Measurements from ENCODE around the gene UBE2U. TPM values are rescaled to one million over a fixed set of nuclear protein-coding genes. Genes with fewer than 3 reads are reported as not detected.

Gene UBE2U
- total RNA-seq, 1 experiment from 2014 or later = not detected

DNA sequence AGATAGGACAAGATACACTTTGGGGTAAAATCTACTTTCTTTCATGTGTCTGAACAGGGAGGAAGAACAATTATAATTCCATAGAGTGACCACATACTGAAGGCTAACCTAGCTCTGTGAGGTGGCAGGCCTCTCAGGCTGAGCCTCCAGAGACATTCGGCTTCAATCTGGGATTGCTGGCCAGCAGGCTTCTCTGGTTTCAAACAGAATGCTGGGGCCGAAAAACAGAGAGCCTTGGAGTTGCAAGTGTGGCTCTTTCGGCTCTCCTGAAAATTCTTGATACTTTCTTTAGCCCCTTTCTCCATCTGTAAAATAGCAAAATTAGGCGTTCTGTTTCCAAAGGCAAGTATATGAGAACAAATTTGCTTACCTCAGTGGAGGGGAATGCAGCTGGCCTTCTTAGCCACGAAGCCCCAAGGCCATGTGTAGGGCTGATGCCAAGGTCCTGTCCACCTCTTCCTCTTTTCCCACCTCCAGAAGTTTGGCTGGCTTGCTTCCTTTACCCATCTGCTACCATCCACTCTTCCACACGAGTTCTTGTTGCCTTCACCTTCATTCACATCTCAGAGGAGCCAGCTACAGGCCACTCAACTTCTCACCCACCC, 30.0 kb upstream of the UBE2U start:
- peaks cover 34% of the 10 kb centered on the region for H3K36me3 Mint-ChIP-seq (ENCODE audit: insufficient read depth, unreplicated experiment)
- CTCF ChIA-PET = no interaction called here
- H3K27me3 Mint-ChIP-seq (ENCODE audit: unreplicated experiment) = no peaks in the 10 kb centered on the region
- intact Hi-C loops (cut with micrococcal nuclease; ENCODE audit: unreplicated experiment) = loop anchor here (5.0 kb wide), 1 partner anchor 69 kb away; no protein-coding TSS in a partner anchor
- DNase-seq = no peak
- TF ChIP-seq, protein P1, sequence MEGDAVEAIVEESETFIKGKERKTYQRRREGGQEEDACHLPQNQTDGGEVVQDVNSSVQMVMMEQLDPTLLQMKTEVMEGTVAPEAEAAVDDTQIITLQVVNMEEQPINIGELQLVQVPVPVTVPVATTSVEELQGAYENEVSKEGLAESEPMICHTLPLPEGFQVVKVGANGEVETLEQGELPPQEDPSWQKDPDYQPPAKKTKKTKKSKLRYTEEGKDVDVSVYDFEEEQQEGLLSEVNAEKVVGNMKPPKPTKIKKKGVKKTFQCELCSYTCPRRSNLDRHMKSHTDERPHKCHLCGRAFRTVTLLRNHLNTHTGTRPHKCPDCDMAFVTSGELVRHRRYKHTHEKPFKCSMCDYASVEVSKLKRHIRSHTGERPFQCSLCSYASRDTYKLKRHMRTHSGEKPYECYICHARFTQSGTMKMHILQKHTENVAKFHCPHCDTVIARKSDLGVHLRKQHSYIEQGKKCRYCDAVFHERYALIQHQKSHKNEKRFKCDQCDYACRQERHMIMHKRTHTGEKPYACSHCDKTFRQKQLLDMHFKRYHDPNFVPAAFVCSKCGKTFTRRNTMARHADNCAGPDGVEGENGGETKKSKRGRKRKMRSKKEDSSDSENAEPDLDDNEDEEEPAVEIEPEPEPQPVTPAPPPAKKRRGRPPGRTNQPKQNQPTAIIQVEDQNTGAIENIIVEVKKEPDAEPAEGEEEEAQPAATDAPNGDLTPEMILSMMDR (IDR thresholded peaks at IDR 0.05; ENCODE audit: unreplicated experiment) = no peak
- H3K27ac Mint-ChIP-seq (ENCODE audit: unreplicated experiment) = peak overlapping the region; percentile 58
- BruUV-seq (replicated peaks) = TSS peak; percentile 45
- peaks cover 7% of the 10 kb centered on the region for H3K9me3 Mint-ChIP-seq (ENCODE audit: low read depth, unreplicated experiment)
- peak overlapping the region; percentile 22 for H3K4me3 Mint-ChIP-seq (ENCODE audit: low read depth, unreplicated experiment)
- H3K4me1 Mint-ChIP-seq (ENCODE audit: low read depth, unreplicated experiment) = peaks cover 57% of the 10 kb centered on the region

DNA sequence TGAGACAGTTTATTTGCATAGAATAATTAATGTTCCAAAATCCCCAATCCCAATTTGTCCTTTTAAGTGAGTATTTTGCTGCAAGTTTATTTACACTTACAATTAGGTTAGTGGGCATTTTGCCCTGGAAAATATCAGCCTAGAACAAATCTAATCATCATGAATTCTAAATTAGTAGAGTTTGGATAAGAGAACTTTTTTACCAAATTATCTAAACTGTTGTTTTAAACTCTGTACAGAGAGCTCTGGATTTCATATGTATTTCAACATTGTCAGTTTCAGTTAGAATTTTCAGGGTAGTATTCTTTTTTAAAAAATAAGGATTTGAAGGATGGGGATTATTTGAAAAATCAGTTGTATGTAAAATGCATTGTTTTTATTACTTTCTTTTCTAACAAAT, 27.8 kb upstream of the UBE2U start:
- Mint-ChIP-seq H3K4me1 (ENCODE audit: low read depth, unreplicated experiment) (peaks cover 48% of the 10 kb centered on the region), H3K36me3 (ENCODE audit: insufficient read depth, unreplicated experiment) (peaks cover 32% of the 10 kb centered on the region), H3K4me3 (ENCODE audit: low read depth, unreplicated experiment) (no peak overlapping the region), H3K27ac (ENCODE audit: unreplicated experiment) (no peak overlapping the region), H3K27me3 (ENCODE audit: unreplicated experiment) (no peaks in the 10 kb centered on the region), H3K9me3 (ENCODE audit: low read depth, unreplicated experiment) (no peaks in the 10 kb centered on the region)
- intact Hi-C loops (cut with micrococcal nuclease; ENCODE audit: unreplicated experiment) = no loop called here
- no peak for DNase-seq
- BruUV-seq (replicated peaks) = no TSS peak
- CTCF ChIA-PET = no interaction called here
- TF ChIP-seq, protein P1 (IDR thresholded peaks at IDR 0.05; ENCODE audit: unreplicated experiment) = no peak

DNA sequence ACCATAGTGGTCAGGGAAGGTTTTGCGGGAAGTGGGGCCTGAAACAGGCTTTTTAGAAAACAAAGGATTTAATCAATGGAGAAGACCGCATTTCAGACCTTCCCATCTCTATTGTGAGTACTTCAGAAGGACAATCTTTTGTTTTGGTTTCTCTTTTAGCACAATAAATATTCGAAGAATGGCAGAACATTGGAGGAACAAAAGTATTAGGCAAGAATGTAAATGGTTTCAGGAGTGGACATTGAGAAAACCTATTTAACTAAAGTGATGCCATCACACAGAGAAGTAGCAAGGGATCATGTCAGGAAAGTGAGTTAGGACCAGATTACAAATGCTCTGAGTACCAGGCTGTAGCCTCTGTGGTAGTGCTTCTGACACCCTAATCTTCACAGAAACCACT, 26.8 kb upstream of the UBE2U start:
- H3K36me3 Mint-ChIP-seq (ENCODE audit: insufficient read depth, unreplicated experiment) = peaks cover 22% of the 10 kb centered on the region
- no peaks in the 10 kb centered on the region for H3K27me3 Mint-ChIP-seq (ENCODE audit: unreplicated experiment)
- intact Hi-C loops (cut with micrococcal nuclease; ENCODE audit: unreplicated experiment) = no loop called here
- H3K27ac Mint-ChIP-seq (ENCODE audit: unreplicated experiment) = no peak overlapping the region
- no peaks in the 10 kb centered on the region for H3K9me3 Mint-ChIP-seq (ENCODE audit: low read depth, unreplicated experiment)
- DNase-seq = no peak
- H3K4me1 Mint-ChIP-seq (ENCODE audit: low read depth, unreplicated experiment) = peaks cover 38% of the 10 kb centered on the region
- TF ChIP-seq, protein P1 (IDR thresholded peaks at IDR 0.05; ENCODE audit: unreplicated experiment) = no peak
- H3K4me3 Mint-ChIP-seq (ENCODE audit: low read depth, unreplicated experiment) = no peak overlapping the region
- CTCF ChIA-PET = no interaction called here
- BruUV-seq (replicated peaks) = no TSS peak

DNA sequence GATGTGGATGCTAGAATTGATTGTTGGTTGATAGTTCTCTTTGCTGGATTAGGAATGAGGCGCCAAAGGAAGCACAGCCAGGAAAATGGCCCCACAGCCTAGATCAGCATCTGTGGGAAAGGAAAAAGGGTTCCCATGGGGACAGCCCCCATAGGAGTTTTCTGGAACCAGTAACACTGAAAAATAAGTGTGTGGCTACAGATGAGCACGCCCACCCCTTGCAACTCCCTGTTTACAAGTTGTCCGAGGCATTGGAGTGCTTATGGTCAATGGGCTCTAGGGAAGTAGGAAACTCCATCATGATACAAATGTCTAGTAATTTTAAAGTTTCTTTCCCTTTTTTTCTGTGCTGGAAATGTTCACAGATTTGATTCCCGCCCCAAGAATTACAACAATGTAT, 23.8 kb upstream of the UBE2U start:
- Mint-ChIP-seq H3K27me3 (ENCODE audit: unreplicated experiment) (no peaks in the 10 kb centered on the region), H3K9me3 (ENCODE audit: low read depth, unreplicated experiment) (no peaks in the 10 kb centered on the region), H3K27ac (ENCODE audit: unreplicated experiment) (no peak overlapping the region), H3K4me1 (ENCODE audit: low read depth, unreplicated experiment) (peaks cover 8% of the 10 kb centered on the region), H3K4me3 (ENCODE audit: low read depth, unreplicated experiment) (no peak overlapping the region), H3K36me3 (ENCODE audit: insufficient read depth, unreplicated experiment) (peaks cover 16% of the 10 kb centered on the region)
- no peak for DNase-seq
- CTCF ChIA-PET = no interaction called here
- TF ChIP-seq, protein P1 (IDR thresholded peaks at IDR 0.05; ENCODE audit: unreplicated experiment) = no peak
- intact Hi-C loops (cut with micrococcal nuclease; ENCODE audit: unreplicated experiment) = no loop called here
- BruUV-seq (replicated peaks) = no TSS peak

Measured in Calu3 (cell line).